CD4-positive, CD25-positive, alpha-beta regulatory T cell (primary cell): ENCODE data around the gene ATP8A2. TPM values are rescaled to one million over a fixed set of nuclear protein-coding genes. Genes with fewer than 3 reads are reported as not detected.
A peak's percentile ranks its signal among the peaks of the same experiment; 100 is the strongest.
"Not testable (repeated sequence)": the region's sequence is repeated elsewhere in the genome, so short reads cannot be mapped to it uniquely, and the experiment has no call there.

ENCODE experiments used
- ATAC-seq, 2 donors: fragments of 150-1000 bp; cut with Tn5 transposase; one replicate each; pipeline ENCODE4 v1.10.0; 2021; ENCODE audit warnings: low read depth in 2 of 2, moderate number of reproducible peaks in 2 of 2, moderate library complexity in 1 of 2
- DNase-seq, 3 donors: peaks; one replicate each; pipeline versions ENCODE4 v3.0.0 to v3.0.0-alpha.2; 2012 to 2022; ENCODE audit warnings: mixed read lengths in 1 of 3
- H3K27ac ChIP-seq: one replicate; pipeline ENCODE4 v1.7.0; 2013; ENCODE audit warnings: mild to moderate bottlenecking, low read length; ENCODE audit not compliant: insufficient read depth, poor library complexity, severe bottlenecking
- H3K27me3 ChIP-seq: one replicate; pipeline ENCODE4 v1.7.0; 2013; ENCODE audit warnings: low read length; ENCODE audit not compliant: control insufficient read depth, insufficient read depth
- H3K36me3 ChIP-seq: one replicate; pipeline ENCODE4 v1.7.0; 2013; ENCODE audit warnings: mild to moderate bottlenecking, low read length, moderate library complexity; ENCODE audit not compliant: control insufficient read depth, insufficient read depth
- H3K4me1 ChIP-seq: 2 replicates; pipeline ENCODE4 v1.7.0; 2013; ENCODE audit warnings: mild to moderate bottlenecking, low read length; ENCODE audit not compliant: insufficient read depth, control insufficient read depth, poor library complexity, severe bottlenecking
- H3K4me3 ChIP-seq: one replicate; pipeline ENCODE4 v1.7.0; 2013; ENCODE audit warnings: low read depth, mild to moderate bottlenecking, low read length, moderate library complexity
- H3K9me3 ChIP-seq, 2 experiments: 1 replicate in 1 of 2; 2 replicates in 1 of 2; pipeline ENCODE4 v1.7.0; 2013; ENCODE audit warnings: low read length in 2 of 2, mild to moderate bottlenecking in 1 of 2, moderate library complexity in 1 of 2; ENCODE audit not compliant: control insufficient read depth in 2 of 2
- H3K27ac Mint-ChIP-seq, 3 donors: one replicate each; pipeline ENCODE4 v1.8.0; 2020 to 2022; ENCODE audit warnings: mild to moderate bottlenecking in 3 of 3, mixed read lengths in 3 of 3, moderate library complexity in 2 of 3
- H3K27me3 Mint-ChIP-seq: one replicate; pipeline ENCODE4 v1.8.0; 2022; ENCODE audit warnings: mild to moderate bottlenecking, mixed read lengths
- H3K36me3 Mint-ChIP-seq: one replicate; pipeline ENCODE4 v1.8.0; 2020; ENCODE audit warnings: mixed read lengths
- H3K4me1 Mint-ChIP-seq, 4 donors: one replicate each; pipeline ENCODE4 v1.8.0; 2020 to 2022; ENCODE audit warnings: mixed read lengths in 4 of 4, mild to moderate bottlenecking in 1 of 4
- H3K4me3 Mint-ChIP-seq, 4 donors: one replicate each; pipeline ENCODE4 v1.8.0; 2020 to 2022; ENCODE audit warnings: mild to moderate bottlenecking in 4 of 4, mixed read lengths in 4 of 4, moderate library complexity in 3 of 4
- H3K9me3 Mint-ChIP-seq, 7 donors: one replicate each; pipeline ENCODE4 v1.8.0; 2020 to 2022; ENCODE audit warnings: mixed read lengths in 7 of 7, mild to moderate bottlenecking in 3 of 7, moderate library complexity in 2 of 7
- polyA plus RNA-seq, 4 donors: library from polyadenylated mRNA; unstranded; fragments of 300-500 nt; fragmentation: Illumina TruSeq; gene quantifications; one replicate each; pipeline ENCODE4 v1.2.3, GENCODE V29; 2021
- total RNA-seq: library from RNA; stranded (reverse); gene quantifications from one replicate; pipeline ENCODE4 v1.2.3, GENCODE V29; 2022

ATP8A2 gene
- total and polyA plus RNA-seq, 5 donors from 2014 or later, result 0.29 to 0.68 (median 0.55) TPM

DNA sequence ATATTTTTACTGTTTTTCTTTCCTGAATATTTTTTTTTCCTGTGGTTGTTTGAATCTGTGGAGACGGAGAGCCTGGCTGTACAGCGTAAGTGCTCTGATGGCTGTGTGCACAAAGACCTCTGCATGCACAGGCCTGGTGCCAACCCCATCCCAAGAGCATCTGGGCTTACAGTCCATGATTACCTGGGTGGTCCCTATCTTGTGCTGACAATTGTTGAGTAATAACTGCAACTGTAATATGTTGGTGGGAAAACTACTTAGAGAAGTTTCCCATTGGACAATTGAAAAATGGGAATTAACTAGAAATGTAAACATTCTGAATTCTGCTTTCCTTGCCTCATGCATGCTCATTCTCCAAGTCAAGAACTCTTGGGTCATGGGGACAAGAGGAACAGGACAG is 411.3 kb downstream of the ATP8A2 start:
- H3K4me1 Mint-ChIP-seq, result no peaks in the 10 kb centered on the region
- no peaks in the 10 kb centered on the region for H3K9me3 Mint-ChIP-seq
- Histone ChIP-seq H3K4me1 (no peaks in the 10 kb centered on the region), H3K4me3 (no peak overlapping the region), H3K27me3 (no peaks in the 10 kb centered on the region), H3K27ac (no peak overlapping the region), H3K9me3 (no peaks in the 10 kb centered on the region), H3K36me3 (no peaks in the 10 kb centered on the region)
- no peak overlapping the region for H3K27ac Mint-ChIP-seq
- H3K4me3 Mint-ChIP-seq, result no peak overlapping the region
- H3K27me3 Mint-ChIP-seq, result peaks cover 4% of the 10 kb centered on the region
- DNase-seq, result no peak
- no peaks in the 10 kb centered on the region for H3K36me3 Mint-ChIP-seq
- ATAC-seq, result no peak

DNA sequence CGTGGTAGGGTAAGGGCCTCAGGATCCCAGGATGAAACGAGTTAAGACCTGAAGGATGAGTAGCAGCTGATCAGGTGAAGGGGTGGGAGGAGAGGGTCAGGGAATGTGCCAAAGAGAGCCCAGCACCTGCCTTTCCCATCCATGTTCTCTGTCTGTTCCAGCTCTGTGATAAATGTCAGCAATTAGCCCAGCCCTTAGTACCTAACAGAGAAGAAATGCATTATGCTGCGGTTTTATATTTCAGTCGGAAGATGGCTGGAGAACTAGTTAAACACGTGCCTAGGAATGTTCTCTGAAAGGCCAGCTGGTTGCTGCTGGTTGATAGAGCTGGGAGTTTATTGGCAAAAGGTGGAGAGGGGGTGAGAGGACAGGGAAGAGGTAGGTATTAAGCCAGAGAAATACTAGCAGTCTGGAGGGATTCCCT is 411.8 kb downstream of the ATP8A2 start:
- Mint-ChIP-seq H3K4me3 (no peak overlapping the region), H3K27ac (no peak overlapping the region), H3K36me3 (no peaks in the 10 kb centered on the region), H3K9me3 (no peaks in the 10 kb centered on the region), H3K27me3 (peaks cover 4% of the 10 kb centered on the region), H3K4me1 (no peaks in the 10 kb centered on the region)
- no peaks in the 10 kb centered on the region for H3K4me1 ChIP-seq
- ATAC-seq (no peak), DNase-seq (no peak)
- H3K36me3 ChIP-seq, result no peaks in the 10 kb centered on the region
- no peaks in the 10 kb centered on the region for H3K27me3 ChIP-seq
- H3K4me3 ChIP-seq, result no peak overlapping the region
- no peak overlapping the region for H3K27ac ChIP-seq
- no peaks in the 10 kb centered on the region for H3K9me3 ChIP-seq

DNA sequence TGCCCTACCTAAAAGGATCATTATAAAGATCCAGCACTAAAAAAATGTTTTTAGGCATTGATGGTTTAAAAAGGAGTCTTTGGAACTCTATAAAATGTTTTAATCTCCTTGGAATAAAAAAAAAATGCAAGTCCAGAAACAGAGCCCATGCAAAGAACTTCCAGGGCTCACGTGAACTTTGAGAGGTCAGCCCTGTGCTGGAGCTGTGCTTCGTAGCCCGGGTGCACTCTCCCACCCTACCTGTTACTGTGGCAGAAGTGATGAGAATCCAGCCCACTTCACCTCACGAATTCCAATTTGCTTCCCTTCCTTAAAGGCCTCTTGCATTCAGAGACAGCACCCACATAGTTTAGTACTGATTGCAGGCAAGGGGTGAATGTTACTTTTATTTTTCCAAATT is 412.3 kb downstream of the ATP8A2 start:
- Histone ChIP-seq H3K9me3 (no peaks in the 10 kb centered on the region), H3K27me3 (no peaks in the 10 kb centered on the region), H3K4me1 (no peaks in the 10 kb centered on the region), H3K36me3 (no peaks in the 10 kb centered on the region), H3K27ac (no peak overlapping the region), H3K4me3 (no peak overlapping the region)
- no peaks in the 10 kb centered on the region for H3K36me3 Mint-ChIP-seq
- no peak for DNase-seq
- no peaks in the 10 kb centered on the region for H3K9me3 Mint-ChIP-seq
- peaks cover 4% of the 10 kb centered on the region for H3K27me3 Mint-ChIP-seq
- no peak overlapping the region for H3K4me3 Mint-ChIP-seq
- no peak overlapping the region for H3K27ac Mint-ChIP-seq
- H3K4me1 Mint-ChIP-seq, result no peaks in the 10 kb centered on the region
- no peak for ATAC-seq

DNA sequence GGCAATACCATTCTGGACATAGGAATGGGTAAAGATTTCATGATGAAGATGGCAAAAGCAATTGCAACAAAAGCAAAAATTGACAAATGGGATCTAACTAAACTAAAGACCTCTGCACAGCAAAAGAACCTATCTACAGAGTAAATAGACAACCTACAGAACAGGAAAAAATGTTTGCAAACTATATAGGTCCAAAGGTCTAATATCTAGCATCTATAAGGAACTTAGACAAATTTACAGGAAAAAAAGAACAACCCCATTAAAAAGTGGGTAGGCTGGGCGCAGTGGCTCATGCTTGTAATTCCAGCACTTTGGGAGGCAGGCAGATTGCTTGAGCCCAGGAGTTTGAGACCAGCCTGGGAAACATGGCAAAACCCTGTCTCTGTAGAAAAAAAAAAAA is 418.4 kb downstream of the ATP8A2 start:
- H3K27me3 ChIP-seq, H3K36me3 ChIP-seq, H3K4me1 Mint-ChIP-seq, H3K9me3 Mint-ChIP-seq, H3K4me3 ChIP-seq, ATAC-seq, DNase-seq, H3K27ac ChIP-seq, H3K36me3 Mint-ChIP-seq, H3K27me3 Mint-ChIP-seq, H3K9me3 ChIP-seq, H3K4me1 ChIP-seq, H3K27ac Mint-ChIP-seq: not testable (repeated sequence)
- peak overlapping the region in 1 of 4 donors; percentile 75 for H3K4me3 Mint-ChIP-seq

DNA sequence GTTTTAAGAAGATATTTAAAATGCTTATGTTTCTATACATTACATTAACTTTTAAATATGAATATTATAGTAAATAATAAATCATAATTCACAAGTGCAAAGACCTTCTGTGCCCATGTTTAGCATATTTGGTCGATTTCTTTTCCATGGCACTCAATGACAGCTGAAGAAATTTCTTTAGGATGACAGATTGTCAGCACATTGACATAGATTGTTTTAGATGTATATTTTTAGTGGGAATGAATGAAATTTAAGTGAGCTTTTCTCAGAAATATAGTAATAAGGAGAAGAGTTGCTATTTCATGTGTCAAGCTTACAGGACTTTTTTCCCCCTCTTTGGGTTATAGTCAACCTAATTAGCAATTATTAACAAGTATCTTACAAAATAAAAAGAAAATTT is 423.5 kb downstream of the ATP8A2 start:
- no peaks in the 10 kb centered on the region for H3K4me1 Mint-ChIP-seq
- Histone ChIP-seq H3K4me3 (no peak overlapping the region), H3K4me1 (no peaks in the 10 kb centered on the region)

DNA sequence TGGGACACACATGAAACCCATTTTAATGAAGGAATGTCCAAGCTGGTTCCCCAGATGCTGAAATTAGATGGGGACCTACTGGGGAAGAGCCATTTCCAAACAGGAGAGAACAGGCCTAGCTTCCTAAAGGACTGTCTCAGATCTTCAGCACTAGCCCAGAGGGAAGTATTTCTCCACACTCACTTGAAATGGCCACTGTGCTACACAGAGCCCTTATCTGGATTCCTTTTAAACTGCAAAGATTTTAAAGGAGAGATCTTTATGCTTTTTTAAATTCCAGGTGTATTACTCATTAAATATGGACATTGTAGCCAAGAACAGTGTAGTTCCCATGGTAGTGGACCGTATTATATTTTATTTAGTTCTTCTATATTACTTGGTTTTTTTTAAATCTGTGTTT is 424.7 kb downstream of the ATP8A2 start:
- ATAC-seq, result no peak
- H3K4me3 ChIP-seq, result no peak overlapping the region
- DNase-seq, result no peak
- Mint-ChIP-seq H3K27me3 (no peaks in the 10 kb centered on the region), H3K4me1 (no peaks in the 10 kb centered on the region), H3K4me3 (no peak overlapping the region), H3K27ac (no peak overlapping the region), H3K9me3 (peaks cover 0 to 1% (median 0%) of the 10 kb centered on the region in 7 donors), H3K36me3 (no peaks in the 10 kb centered on the region)
- no peak overlapping the region for H3K27ac ChIP-seq
- H3K36me3 ChIP-seq, result no peaks in the 10 kb centered on the region
- no peaks in the 10 kb centered on the region for H3K27me3 ChIP-seq
- no peaks in the 10 kb centered on the region for H3K4me1 ChIP-seq
- no peaks in the 10 kb centered on the region for H3K9me3 ChIP-seq

More for the DNA sequence above, 423.5 kb downstream of the ATP8A2 start:
- no peaks in the 10 kb centered on the region for H3K36me3 ChIP-seq
- ATAC-seq, result no peak
- H3K27me3 ChIP-seq, result no peaks in the 10 kb centered on the region
- DNase-seq, result no peak
- no peaks in the 10 kb centered on the region for H3K9me3 ChIP-seq
- H3K9me3 Mint-ChIP-seq, result peaks cover 0 to 1% (median 0%) of the 10 kb centered on the region in 7 donors
- H3K4me3 Mint-ChIP-seq, result no peak overlapping the region
- H3K36me3 Mint-ChIP-seq, result no peaks in the 10 kb centered on the region
- H3K27ac ChIP-seq, result no peak overlapping the region
- no peaks in the 10 kb centered on the region for H3K27me3 Mint-ChIP-seq
- H3K27ac Mint-ChIP-seq, result no peak overlapping the region

DNA sequence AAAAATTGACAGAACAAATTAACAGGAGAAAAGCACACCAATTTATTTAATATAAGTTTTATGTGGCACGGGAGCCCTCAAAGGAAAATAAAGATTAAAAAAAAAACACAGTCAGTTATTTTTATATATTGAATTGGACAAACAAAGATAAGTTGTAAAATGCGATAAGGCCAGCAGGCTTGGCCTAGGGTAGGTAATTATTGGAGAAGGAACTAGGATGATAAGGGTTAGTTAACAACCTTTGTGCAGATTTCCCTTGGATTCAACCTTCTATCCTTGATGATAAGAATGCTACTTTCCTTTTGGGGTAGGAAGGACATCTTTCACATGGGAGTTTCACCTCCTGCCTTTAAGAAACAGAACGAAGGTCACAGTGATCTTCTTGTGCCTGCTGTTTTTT is 427.2 kb downstream of the ATP8A2 start:
- Histone ChIP-seq H3K27ac (no peak overlapping the region), H3K4me1 (no peaks in the 10 kb centered on the region), H3K9me3 (no peaks in the 10 kb centered on the region), H3K4me3 (no peak overlapping the region), H3K36me3 (no peaks in the 10 kb centered on the region), H3K27me3 (no peaks in the 10 kb centered on the region)
- Mint-ChIP-seq H3K27ac (no peak overlapping the region), H3K27me3 (no peaks in the 10 kb centered on the region), H3K4me1 (no peaks in the 10 kb centered on the region), H3K4me3 (no peak overlapping the region), H3K36me3 (no peaks in the 10 kb centered on the region), H3K9me3 (no peaks in the 10 kb centered on the region)
- DNase-seq, result no peak
- no peak for ATAC-seq

DNA sequence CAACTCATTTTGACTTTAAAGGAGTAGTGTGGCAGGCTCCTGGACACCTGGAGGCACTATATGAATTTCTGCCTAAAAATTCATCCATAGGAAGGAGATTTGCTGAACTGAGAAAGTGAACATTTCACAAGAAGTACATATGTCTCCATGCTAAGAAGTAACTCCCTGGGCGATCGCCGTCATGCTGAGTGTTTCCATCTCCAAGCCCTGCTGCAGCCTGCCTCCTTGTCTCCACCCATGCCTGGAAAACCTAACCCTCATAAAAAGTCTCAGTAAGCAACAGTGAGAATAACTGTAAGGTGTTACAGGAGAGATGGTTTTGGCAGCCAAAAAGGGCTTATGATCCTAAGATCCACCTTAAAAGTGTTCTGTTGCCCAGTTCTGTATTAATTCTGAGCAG is 428.7 kb downstream of the ATP8A2 start:
- H3K4me3 Mint-ChIP-seq, result no peak overlapping the region
- Histone ChIP-seq H3K9me3 (no peaks in the 10 kb centered on the region), H3K4me3 (no peak overlapping the region), H3K36me3 (no peaks in the 10 kb centered on the region), H3K27me3 (no peaks in the 10 kb centered on the region), H3K4me1 (no peaks in the 10 kb centered on the region), H3K27ac (no peak overlapping the region)
- no peaks in the 10 kb centered on the region for H3K4me1 Mint-ChIP-seq
- no peaks in the 10 kb centered on the region for H3K9me3 Mint-ChIP-seq
- no peak for ATAC-seq
- no peaks in the 10 kb centered on the region for H3K36me3 Mint-ChIP-seq
- DNase-seq, result no peak
- no peaks in the 10 kb centered on the region for H3K27me3 Mint-ChIP-seq
- H3K27ac Mint-ChIP-seq, result no peak overlapping the region
